OCI-LY3 (cell line): Measurements from ENCODE around the gene ZFAND3.

Source experiments
- H2AFZ ChIP-seq: fragments of 200-600, 300-600 bp; shearing (Covaris generic); 2 replicates; pipeline ENCODE4 v1.6.0; 2014; ENCODE audit warnings: antibody characterized with exemption, low read depth, low read length
- H3K27ac ChIP-seq: fragments of 200-600, 300-600 bp; sonication (generic); 2 replicates; pipeline ENCODE4 v1.5.1; 2014; ENCODE audit warnings: mild to moderate bottlenecking, low read length, moderate library complexity, mixed read lengths
- H3K27me3 ChIP-seq: fragments of 200-600, 300-600 bp; sonication (generic); 2 replicates; pipeline ENCODE4 v1.6.1; 2014; ENCODE audit warnings: low read depth, low read length, mixed read lengths
- H3K36me3 ChIP-seq: fragments of 200-600, 300-600 bp; sonication (generic); replicated peaks from 2 replicates; pipeline ENCODE3; 2014; ENCODE audit warnings: low read depth, low read length, mixed read lengths
- H3K4me1 ChIP-seq: fragments of 300-600, 200-600 bp; sonication (generic); 2 replicates; pipeline ENCODE4 v1.6.1; 2014; ENCODE audit warnings: low read length, mixed read lengths
- H3K4me2 ChIP-seq: fragments of 200-600, 300-600 bp; sonication (generic); 2 replicates; pipeline ENCODE4 v1.6.1; 2014; ENCODE audit warnings: low read length, mixed read lengths
- H3K4me3 ChIP-seq: fragments of 300-600, 200-600 bp; sonication (generic); 2 replicates; pipeline ENCODE4 v1.5.1; 2014; ENCODE audit warnings: antibody characterized with exemption, mild to moderate bottlenecking, low read length, moderate library complexity
- H3K79me2 ChIP-seq: fragments of 300-600, 200-600 bp; shearing (Covaris generic); 2 replicates; pipeline ENCODE4 v1.6.1; 2014; ENCODE audit warnings: mild to moderate bottlenecking, low read length, mixed read lengths
- H3K9ac ChIP-seq: fragments of 300-600, 200-600 bp; shearing (Covaris generic); 2 replicates; pipeline ENCODE4 v1.6.0; 2014; ENCODE audit warnings: mild to moderate bottlenecking, low read length, moderate library complexity
- H3K9me3 ChIP-seq: fragments of 200-600, 300-600 bp; shearing (Covaris generic); 2 replicates; pipeline ENCODE4 v1.6.1; 2014; ENCODE audit warnings: low read length, mixed read lengths; ENCODE audit not compliant: insufficient read depth
- H4K20me1 ChIP-seq: fragments of 200-600, 300-600 bp; sonication (generic); 2 replicates; pipeline ENCODE4 v1.6.1; 2016; ENCODE audit warnings: low read length, mixed read lengths; ENCODE audit not compliant: insufficient read depth
- CTCF ChIP-seq: fragments of 200-600, 300-600 bp; sonication (generic); IDR thresholded peaks from 2 replicates; pipeline ENCODE4 v1.5.1; 2014; ENCODE audit warnings: antibody characterized with exemption, low read length, low read depth
- EZH2phosphoT487 ChIP-seq: fragments of 200-600 bp; shearing (Covaris generic); IDR thresholded peaks from 2 replicates; pipeline ENCODE4 v1.6.1; 2018; ENCODE audit warnings: antibody characterized with exemption, mixed run types, low read depth

ZFAND3 gene

GRCh38 chr6:37779111-37779800 is 40.3 kb upstream of the ZFAND3 start:
- TF ChIP-seq EZH2phosphoT487 (no peak), CTCF (no peak)
- 0 out of 2 replicates have a peak, but pooled peaks cover 2% of the 10 kb centered on the region for H3K27me3 ChIP-seq
- no peaks in the 10 kb centered on the region for H4K20me1 ChIP-seq
- H3K4me2 ChIP-seq = peak overlapping the region; percentile 91
- H2AFZ ChIP-seq = no peak overlapping the region; the same call in 1 of the 2 replicates
- H3K36me3 ChIP-seq = peaks cover 3% of the 10 kb centered on the region
- peak overlapping the region; percentile 92 for H3K27ac ChIP-seq
- peaks cover 2% of the 10 kb centered on the region for H3K9me3 ChIP-seq
- H3K4me3 ChIP-seq = peak overlapping the region; percentile 79
- peaks cover 21% of the 10 kb centered on the region for H3K79me2 ChIP-seq
- peaks cover 55% of the 10 kb centered on the region for H3K4me1 ChIP-seq
- peak overlapping the region; percentile 86; the same call in 1 of the 2 replicates for H3K9ac ChIP-seq

GRCh38 chr6:37779902-37780628 is 39.5 kb upstream of the ZFAND3 start:
- H3K4me2 ChIP-seq = peak overlapping the region; percentile 91
- no peaks in the 10 kb centered on the region for H3K9me3 ChIP-seq
- H3K36me3 ChIP-seq = no peaks in the 10 kb centered on the region
- TF ChIP-seq CTCF = no peak
- no peak for TF ChIP-seq EZH2phosphoT487
- H3K27me3 ChIP-seq = peaks cover 10% of the 10 kb centered on the region; the same call in 1 of the 2 replicates
- peaks cover 16% of the 10 kb centered on the region for H3K79me2 ChIP-seq
- H3K9ac ChIP-seq = peak overlapping the region; percentile 10; the same call in 1 of the 2 replicates
- H3K4me3 ChIP-seq = peak overlapping the region; percentile 1; the same call in 1 of the 2 replicates
- no peaks in the 10 kb centered on the region for H4K20me1 ChIP-seq
- H2AFZ ChIP-seq = peak overlapping the region; percentile 31; the same call in 1 of the 2 replicates
- peak overlapping the region; percentile 25 for H3K27ac ChIP-seq
- peaks cover 58% of the 10 kb centered on the region for H3K4me1 ChIP-seq

GRCh38 chr6:37781788-37782187 is 37.7 kb upstream of the ZFAND3 start:
- peaks cover 13% of the 10 kb centered on the region; the same call in 1 of the 2 replicates for H3K27me3 ChIP-seq
- H2AFZ ChIP-seq = no peak overlapping the region
- peaks cover 8% of the 10 kb centered on the region; the same call in 1 of the 2 replicates for H3K79me2 ChIP-seq
- no peak overlapping the region for H3K9ac ChIP-seq
- no peak overlapping the region for H3K4me3 ChIP-seq
- H4K20me1 ChIP-seq = no peaks in the 10 kb centered on the region
- peaks cover 46% of the 10 kb centered on the region for H3K4me1 ChIP-seq
- H3K4me2 ChIP-seq = no peak overlapping the region
- no peak for TF ChIP-seq EZH2phosphoT487
- no peaks in the 10 kb centered on the region for H3K36me3 ChIP-seq
- no peaks in the 10 kb centered on the region for H3K9me3 ChIP-seq
- H3K27ac ChIP-seq = no peak overlapping the region

GRCh38 chr6:37783025-37783855 is 36.3 kb upstream of the ZFAND3 start:
- no peaks in the 10 kb centered on the region for H4K20me1 ChIP-seq
- H3K9ac ChIP-seq = peak overlapping the region; percentile 66
- no peaks in the 10 kb centered on the region for H3K36me3 ChIP-seq
- peak overlapping the region; percentile 74 for H2AFZ ChIP-seq
- peak overlapping the region; percentile 86 for H3K4me2 ChIP-seq
- H3K27ac ChIP-seq = no peak overlapping the region; the same call in 1 of the 2 replicates
- peaks cover 36% of the 10 kb centered on the region for H3K4me1 ChIP-seq
- TF ChIP-seq EZH2phosphoT487 = no peak
- TF ChIP-seq CTCF = no peak
- H3K4me3 ChIP-seq = peak overlapping the region; percentile 76
- H3K27me3 ChIP-seq = peaks cover 13% of the 10 kb centered on the region; the same call in 1 of the 2 replicates
- peaks cover under 1% of the 10 kb centered on the region; the same call in 1 of the 2 replicates for H3K79me2 ChIP-seq
- H3K9me3 ChIP-seq = no peaks in the 10 kb centered on the region
